ENCODE results near the gene ZNF140. TPM values are rescaled to one million over a fixed set of nuclear protein-coding genes. Genes with fewer than 3 reads are reported as not detected.
A peak's percentile ranks its signal among the peaks of the same experiment; 100 is the strongest.

Gene ZNF140
- total and polyA plus RNA-seq, 2 of the 4 experiments (the other 2 are of a cell fraction): 8.3 to 25.8 TPM

- Histone ChIP-seq H4K8ac (ENCODE audit: low read depth in 2 of 2, low read length in 2 of 2) (no peak overlapping the region), H2AFZ (replicated peaks; ENCODE audit: low read length, poor library complexity) (no peak overlapping the region), H4K5ac (ENCODE audit: low read depth, low read length) (no peak overlapping the region), H2BK15ac (ENCODE audit: low read depth, low read length) (no peak overlapping the region), H3K56ac (ENCODE audit: extremely low read depth, insufficient read depth, low read length) (no peak overlapping the region), H3K4ac (ENCODE audit: low read depth, low read length) (no peak overlapping the region), H3K27ac (ENCODE audit: insufficient read depth, low read length) (no peak overlapping the region), H3K36me3 (ENCODE audit: control insufficient read depth, insufficient read depth, low read length) (peaks cover 33% of the 10 kb centered on the region), H3K4me3 (ENCODE audit: insufficient read depth, low read depth, low read length) (no peak overlapping the region), H3K14ac (replicated peaks; ENCODE audit: low read depth, low read length) (no peak overlapping the region), H3K9me1 (ENCODE audit: insufficient read depth, low read length) (no peaks in the 10 kb centered on the region), H4K91ac (ENCODE audit: insufficient read depth, low read depth, low read length) (no peak overlapping the region), H3K27me3 (ENCODE audit: control insufficient read depth, insufficient read depth, low read length) (no peaks in the 10 kb centered on the region), H3K23ac (ENCODE audit: low read depth, low read length) (no peak overlapping the region), H2BK5ac (ENCODE audit: low read depth, low read length, poor library complexity, severe bottlenecking) (no peak overlapping the region), H2AK5ac (ENCODE audit: low read depth, low read length) (no peak overlapping the region), H3K4me1 (ENCODE audit: control insufficient read depth, insufficient read depth, low read length) (no peaks in the 10 kb centered on the region), H3K9ac (ENCODE audit: low read depth, low read length) (no peak overlapping the region), H3K4me2 (ENCODE audit: low read depth, low read length) (no peak overlapping the region), H2BK20ac (ENCODE audit: low read depth, low read length) (no peak overlapping the region), H2BK120ac (ENCODE audit: low read depth, low read length) (no peak overlapping the region), H3K79me1 (ENCODE audit: low read depth in 1 of 2, low read length in 2 of 2) (no peaks in the 10 kb centered on the region), H3K18ac (ENCODE audit: low read depth, low read length) (no peak overlapping the region), H2AK9ac (replicated peaks; ENCODE audit: low read depth, low read length, poor library complexity) (no peak overlapping the region), H4K20me1 (ENCODE audit: insufficient read depth, low read length) (no peaks in the 10 kb centered on the region), H3K9me3 (ENCODE audit: control insufficient read depth, insufficient read depth, low read length) (peaks cover 76% of the 10 kb centered on the region)
- no TSS peak for BruUV-seq (replicated peaks)
- DNase-seq: peak; percentile 2
- ChIA-PET CTCF (no interaction called here), POLR2A (ENCODE audit: unreplicated experiment) (no interaction called here)
- dilution Hi-C loops (cut with HindIII; ENCODE audit: low sequenced_read_pairs, unreplicated experiment) (no loop called here), intact Hi-C loops (cut with micrococcal nuclease) (no loop called here), in situ Hi-C loops (cut with MboI; ENCODE audit: low sequenced_read_pairs) (no loop called here)
- TF ChIP-seq RAD21 (IDR thresholded peaks at IDR 0.05; ENCODE audit: low read length): no peak
- no peak for TF ChIP-seq FOS (IDR thresholded peaks at IDR 0.05; ENCODE audit: low read depth, low read length)
- TF ChIP-seq CTCF (conservative IDR thresholded peaks at IDR 0.05; ENCODE audit: low read depth, low read length): no peak
- no peak for TF ChIP-seq MXI1 (IDR thresholded peaks at IDR 0.05; ENCODE audit: borderline replicate concordance, low read depth, low read length)
- TF ChIP-seq CEBPB (IDR thresholded peaks at IDR 0.05; ENCODE audit: low read depth, low read length): no peak
- no peak for TF ChIP-seq RCOR1 (IDR thresholded peaks at IDR 0.05; ENCODE audit: insufficient replicate concordance, low read length)
- TF ChIP-seq POLR2A (IDR thresholded peaks at IDR 0.05; ENCODE audit: low read depth, low read length): no peak
- TF ChIP-seq MAZ (IDR thresholded peaks at IDR 0.05; ENCODE audit: borderline replicate concordance, low read depth, low read length): no peak
- TF ChIP-seq NFE2L2 (IDR thresholded peaks at IDR 0.05; ENCODE audit: low read depth, low read length): no peak
- TF ChIP-seq RFX5 (IDR thresholded peaks at IDR 0.05; ENCODE audit: low read depth, low read length): no peak
- no peak for TF ChIP-seq BHLHE40 (IDR thresholded peaks at IDR 0.05; ENCODE audit: low read depth, low read length)
- no peak for TF ChIP-seq USF2 (IDR thresholded peaks at IDR 0.05; ENCODE audit: low read depth, low read length)
- WGBS, 2 experiments (ENCODE audit: extremely low coverage in 2 of 2, insufficient read length in 1 of 2): no CpG with 5 or more reads among the region's 5 CpGs
- no peak for ATAC-seq (ENCODE audit: low read depth)
Measured at GRCh38 chr12:133057446-133057845, 23.3 kb upstream of the ZNF140 start.
